HFFc6 (cell line): ENCODE measurements around the gene EGR2. TPM values are rescaled to one million over a fixed set of nuclear protein-coding genes. Genes with fewer than 3 reads are reported as not detected.

Source experiments
- DNase-seq: peaks from one replicate; pipeline ENCODE4 v3.0.0-alpha.2; 2018
- H3K27ac Mint-ChIP-seq: 2 replicates; pipeline ENCODE4 v1.8.0; 2020; ENCODE audit warnings: mild to moderate bottlenecking, mixed read lengths
- H3K27me3 Mint-ChIP-seq: 2 replicates; pipeline ENCODE4 v1.8.0; 2021; ENCODE audit warnings: mild to moderate bottlenecking, moderate library complexity, mixed read lengths; ENCODE audit not compliant: insufficient read depth
- H3K36me3 Mint-ChIP-seq: 2 replicates; pipeline ENCODE4 v1.8.0; 2021; ENCODE audit warnings: low read depth, mixed read lengths
- H3K4me1 Mint-ChIP-seq: 2 replicates; pipeline ENCODE4 v1.8.0; 2020; ENCODE audit warnings: low read depth, mixed read lengths
- H3K4me3 Mint-ChIP-seq: 2 replicates; pipeline ENCODE4 v1.8.0; 2020; ENCODE audit warnings: mild to moderate bottlenecking, moderate library complexity, mixed read lengths
- H3K9me3 Mint-ChIP-seq: 2 replicates; pipeline ENCODE4 v1.8.0; 2020; ENCODE audit warnings: mild to moderate bottlenecking, mixed read lengths
- CTCF ChIP-seq: fragments of 200-600 bp; sonication (generic); IDR thresholded peaks from 2 replicates; pipeline ENCODE4 v1.5.0; 2021; ENCODE audit warnings: antibody characterized with exemption, mild to moderate bottlenecking
- total RNA-seq, 6 experiments: library from RNA; stranded (reverse); fragmentation: NEBNext Ultra II Directional; extraction: Animal tissue kit (Norgen Biotek cat#: 25700); gene quantifications; 2 replicates in 1 of 6; 3 replicates in 5 of 6; pipeline ENCODE4 v1.2.3, GENCODE V29; 2021

Gene EGR2
- total RNA-seq, 6 experiments from 2014 or later: 0.13 to 0.64 (median 0.26) TPM

- no peak for DNase-seq
- Mint-ChIP-seq H3K36me3 (no peaks in the 10 kb centered on the region), H3K4me3 (no peak overlapping the region), H3K27ac (no peak overlapping the region), H3K9me3 (no peaks in the 10 kb centered on the region), H3K4me1 (peaks cover 18% of the 10 kb centered on the region), H3K27me3 (peaks cover 2% of the 10 kb centered on the region)
- TF ChIP-seq CTCF: no peak
These were observed 46.5 kb downstream of the EGR2 start for GRCh38 chr10:62769574-62770242.

GRCh38 chr10:62766386-62766785 is 49.8 kb downstream of the EGR2 start:
- H3K4me1 Mint-ChIP-seq: peaks cover 9% of the 10 kb centered on the region
- DNase-seq: no peak

GRCh38 chr10:62765726-62766125 is 50.4 kb downstream of the EGR2 start:
- no peak overlapping the region for H3K27ac Mint-ChIP-seq
- no peaks in the 10 kb centered on the region for H3K9me3 Mint-ChIP-seq
- DNase-seq: no peak
- H3K36me3 Mint-ChIP-seq: no peaks in the 10 kb centered on the region
- H3K4me3 Mint-ChIP-seq: no peak overlapping the region
- H3K27me3 Mint-ChIP-seq: peaks cover 1% of the 10 kb centered on the region; the same call in 1 of the 2 replicates
- no peak for TF ChIP-seq CTCF
- H3K4me1 Mint-ChIP-seq: peaks cover 9% of the 10 kb centered on the region

More at GRCh38 chr10:62766386-62766785, 49.8 kb downstream of the EGR2 start:
- no peaks in the 10 kb centered on the region for H3K36me3 Mint-ChIP-seq
- H3K27ac Mint-ChIP-seq: no peak overlapping the region
- peaks cover 1% of the 10 kb centered on the region; the same call in 1 of the 2 replicates for H3K27me3 Mint-ChIP-seq
- no peak for TF ChIP-seq CTCF
- no peaks in the 10 kb centered on the region for H3K9me3 Mint-ChIP-seq
- H3K4me3 Mint-ChIP-seq: no peak overlapping the region

GRCh38 chr10:62764011-62764410 is 52.2 kb downstream of the EGR2 start:
- H3K9me3 Mint-ChIP-seq: no peaks in the 10 kb centered on the region
- no peak for DNase-seq
- no peak overlapping the region for H3K27ac Mint-ChIP-seq
- H3K27me3 Mint-ChIP-seq: peaks cover 1% of the 10 kb centered on the region; the same call in 1 of the 2 replicates
- no peak overlapping the region for H3K4me3 Mint-ChIP-seq
- no peaks in the 10 kb centered on the region for H3K36me3 Mint-ChIP-seq
- TF ChIP-seq CTCF: no peak
- peaks cover under 1% of the 10 kb centered on the region; the same call in 1 of the 2 replicates for H3K4me1 Mint-ChIP-seq

- Mint-ChIP-seq H3K4me1 (no peaks in the 10 kb centered on the region), H3K9me3 (no peaks in the 10 kb centered on the region), H3K4me3 (no peak overlapping the region), H3K27ac (no peak overlapping the region), H3K27me3 (peaks cover 1% of the 10 kb centered on the region; the same call in 1 of the 2 replicates), H3K36me3 (no peaks in the 10 kb centered on the region)
- TF ChIP-seq CTCF: no peak
- no peak for DNase-seq
These were observed 53.0 kb downstream of the EGR2 start for GRCh38 chr10:62763155-62763554.

Other genes starting within 250 kb of the EGR2 start
- 10 to 100 TPM; 13.7 to 19.2 (median 16.5) TPM for gene ADO, start 11.6 kb downstream of the EGR2 start, total RNA-seq